PC-9 (cell line): ENCODE measurements around the gene FBXL13. TPM values are rescaled to one million over a fixed set of nuclear protein-coding genes. Genes with fewer than 3 reads are reported as not detected.
"Not testable (repeated sequence)": the region's sequence is repeated elsewhere in the genome, so short reads cannot be mapped to it uniquely, and the experiment has no call there.

Source experiments
- BruUV-seq: library from RNA; stranded (reverse); fragments of 400-500 nt; replicated peaks from 2 replicates; lab custom pipeline; 2021; lab: Mats Ljungman, UMichigan
- CTCF ChIA-PET: fragments of 300-600 bp; sonication (Branson Sonifier 250); formaldehyde crosslinking; loops from one replicate; lab custom pipeline; 2022; ENCODE audit warnings: antibody characterized with exemption; lab: Charles Lee
- POLR2A ChIA-PET: fragments of 300-600 bp; sonication (Branson Sonifier 250); formaldehyde crosslinking; loops from one replicate; lab custom pipeline; 2022; ENCODE audit warnings: antibody characterized with exemption; ENCODE audit not compliant: unreplicated experiment; lab: Charles Lee
- DNase-seq, 2 experiments: peaks; one replicate each; pipeline versions ENCODE4 v3.0.0 to v3.0.0-alpha.2; 2015 to 2022; ENCODE audit warnings: mixed read lengths in 1 of 2
- H2AFZ ChIP-seq: fragments of 200-600 bp; sonication (generic); 2 replicates; pipeline ENCODE4 v1.8.1; 2017; ENCODE audit warnings: antibody characterized with exemption
- H3F3A ChIP-seq: fragments of 200-600 bp; sonication (generic); 2 replicates; pipeline ENCODE4 v1.8.1; 2017; ENCODE audit warnings: antibody characterized with exemption, mild to moderate bottlenecking, low read depth; ENCODE audit not compliant: insufficient read depth
- H3K27ac ChIP-seq: fragments of 200-600 bp; sonication (generic); 2 replicates; pipeline ENCODE4 v1.6.1; 2016; ENCODE audit warnings: mixed run types
- H3K27me3 ChIP-seq: fragments of 200-600 bp; sonication (generic); 2 replicates; pipeline ENCODE4 v1.6.1; 2016; ENCODE audit warnings: low read depth, mixed run types; ENCODE audit not compliant: insufficient read depth
- H3K36me3 ChIP-seq: fragments of 200-600 bp; sonication (generic); 2 replicates; pipeline ENCODE4 v1.6.1; 2016; ENCODE audit warnings: low read depth, mixed run types
- H3K4me1 ChIP-seq: fragments of 200-600 bp; sonication (generic); replicated peaks from 2 replicates; pipeline ENCODE4 v1.6.1; 2016; ENCODE audit warnings: mixed run types; ENCODE audit not compliant: insufficient read depth
- H3K4me2 ChIP-seq: fragments of 200-600 bp; sonication (generic); 2 replicates; pipeline ENCODE4 v1.6.1; 2017; ENCODE audit warnings: mixed run types
- H3K4me3 ChIP-seq: fragments of 200-600 bp; sonication (generic); 2 replicates; pipeline ENCODE4 v1.6.1; 2016; ENCODE audit warnings: mixed run types
- H3K79me2 ChIP-seq: fragments of 200-600 bp; sonication (generic); 2 replicates; pipeline ENCODE4 v1.6.1; 2017; ENCODE audit warnings: low read depth, mixed run types
- H3K9me2 ChIP-seq: fragments of 200-600 bp; sonication (generic); 2 replicates; pipeline ENCODE4 v1.8.1; 2017; ENCODE audit warnings: mild to moderate bottlenecking; ENCODE audit not compliant: insufficient read depth
- H3K9me3 ChIP-seq: fragments of 200-600 bp; sonication (generic); 2 replicates; pipeline ENCODE4 v1.8.1; 2016; ENCODE audit warnings: low read depth; ENCODE audit not compliant: insufficient read depth
- H4K20me1 ChIP-seq: fragments of 200-600 bp; sonication (generic); 2 replicates; pipeline ENCODE4 v1.8.1; 2017; ENCODE audit not compliant: insufficient read depth
- CTCF ChIP-seq: fragments of 200-600 bp; sonication (generic); conservative IDR thresholded peaks from 2 replicates; pipeline ENCODE4 v1.6.1; 2017; ENCODE audit warnings: mixed run types, antibody characterized with exemption, mild to moderate bottlenecking, moderate library complexity
- EZH2 ChIP-seq: fragments of 200-600 bp; sonication (generic); IDR thresholded peaks from 2 replicates; pipeline ENCODE4 v1.8.0; 2017; ENCODE audit warnings: antibody characterized with exemption, low read depth
- intact Hi-C: fragments of 100-400 bp; cut with micrococcal nuclease; formaldehyde crosslinking; loops from one replicate; pipeline ENCODE4 v1.10.0; 2022; ENCODE audit not compliant: unreplicated experiment
- total RNA-seq: library from RNA; stranded (reverse); gene quantifications from 2 replicates; pipeline ENCODE4 v1.2.3, GENCODE V29; 2021

FBXL13 gene
- total RNA-seq, 1 experiment from 2014 or later: 19.4 TPM

- Histone ChIP-seq H3K4me2 (no peak overlapping the region), H3K27me3 (no peaks in the 10 kb centered on the region), H3K36me3 (0 out of 2 replicates have a peak, but pooled peaks cover 20% of the 10 kb centered on the region), H4K20me1 (0 out of 2 replicates have a peak, but pooled peaks cover 2% of the 10 kb centered on the region), H3F3A (no peaks in the 10 kb centered on the region), H3K27ac (no peak overlapping the region), H3K9me2 (no peaks in the 10 kb centered on the region), H3K79me2 (no peaks in the 10 kb centered on the region), H3K4me3 (no peak overlapping the region), H2AFZ (no peak overlapping the region), H3K9me3 (no peaks in the 10 kb centered on the region), H3K4me1 (no peaks in the 10 kb centered on the region)
- TF ChIP-seq CTCF (no peak), EZH2 (no peak)
- no peak for DNase-seq
- ChIA-PET POLR2A (no interaction called here), CTCF (no interaction called here)
- no TSS peak for BruUV-seq
- intact Hi-C loops: loop anchor here (10.0 kb wide), 1 partner anchor 198 kb away; the partner anchor contains the start of gene PMPCB
These were observed 22.4 kb upstream of the FBXL13 start for GRCh38 chr7:103097041-103097440.

- DNase-seq, H3K27ac ChIP-seq, H3F3A ChIP-seq, H3K4me2 ChIP-seq, H3K4me1 ChIP-seq, H3K79me2 ChIP-seq, H4K20me1 ChIP-seq, CTCF ChIA-PET, H3K27me3 ChIP-seq, H2AFZ ChIP-seq, H3K9me3 ChIP-seq, H3K4me3 ChIP-seq, BruUV-seq, H3K9me2 ChIP-seq: not testable (repeated sequence)
- intact Hi-C loops: loop anchor here (10.0 kb wide), 1 partner anchor 199 kb away; the partner anchor contains the start of gene PMPCB
- POLR2A ChIA-PET: interaction anchor here (0.6 kb wide), 1 partner anchor 33 kb away, joined by 16 read pairs; no protein-coding TSS in a partner anchor
- H3K36me3 ChIP-seq: 0 out of 2 replicates have a peak, but pooled peaks cover 20% of the 10 kb centered on the region
These were observed 21.0 kb upstream of the FBXL13 start for GRCh38 chr7:103095558-103095957.

GRCh38 chr7:103094102-103094501 is 19.5 kb upstream of the FBXL13 start:
- BruUV-seq: no TSS peak
- H3F3A ChIP-seq: no peaks in the 10 kb centered on the region
- TF ChIP-seq EZH2: no peak
- no peak for TF ChIP-seq CTCF
- no peaks in the 10 kb centered on the region for H3K4me1 ChIP-seq
- no peak overlapping the region for H3K4me3 ChIP-seq
- ChIA-PET POLR2A (no interaction called here), CTCF (no interaction called here)
- no peak overlapping the region for H2AFZ ChIP-seq
- no peaks in the 10 kb centered on the region for H3K9me3 ChIP-seq
- no peak overlapping the region for H3K27ac ChIP-seq
- H3K9me2 ChIP-seq: no peaks in the 10 kb centered on the region
- 0 out of 2 replicates have a peak, but pooled peaks cover 2% of the 10 kb centered on the region for H4K20me1 ChIP-seq
- DNase-seq: no peak
- H3K4me2 ChIP-seq: no peak overlapping the region
- peaks cover 25% of the 10 kb centered on the region; the same call in 1 of the 2 replicates for H3K36me3 ChIP-seq
- no peaks in the 10 kb centered on the region for H3K27me3 ChIP-seq
- H3K79me2 ChIP-seq: no peaks in the 10 kb centered on the region
- intact Hi-C loops: loop anchor here (10.0 kb wide), 1 partner anchor 201 kb away; the partner anchor contains the start of gene PMPCB
